22Rv1 (cell line): Measurements from ENCODE around the gene KCNIP4.
A peak's percentile ranks its signal among the peaks of the same experiment; 100 is the strongest.

Experiments used
- ZFX ChIP-seq: fragments of 450-650 bp; IDR thresholded peaks from 2 replicates; pipeline ENCODE4 v1.6.1; 2017; ENCODE audit warnings: antibody characterized with exemption, borderline replicate concordance
- TF ChIP-seq, protein P1 (sequence below): fragments of 450-650 bp; IDR thresholded peaks from 2 replicates; pipeline ENCODE4 v1.5.1; 2017; ENCODE audit warnings: mild to moderate bottlenecking

DNA sequence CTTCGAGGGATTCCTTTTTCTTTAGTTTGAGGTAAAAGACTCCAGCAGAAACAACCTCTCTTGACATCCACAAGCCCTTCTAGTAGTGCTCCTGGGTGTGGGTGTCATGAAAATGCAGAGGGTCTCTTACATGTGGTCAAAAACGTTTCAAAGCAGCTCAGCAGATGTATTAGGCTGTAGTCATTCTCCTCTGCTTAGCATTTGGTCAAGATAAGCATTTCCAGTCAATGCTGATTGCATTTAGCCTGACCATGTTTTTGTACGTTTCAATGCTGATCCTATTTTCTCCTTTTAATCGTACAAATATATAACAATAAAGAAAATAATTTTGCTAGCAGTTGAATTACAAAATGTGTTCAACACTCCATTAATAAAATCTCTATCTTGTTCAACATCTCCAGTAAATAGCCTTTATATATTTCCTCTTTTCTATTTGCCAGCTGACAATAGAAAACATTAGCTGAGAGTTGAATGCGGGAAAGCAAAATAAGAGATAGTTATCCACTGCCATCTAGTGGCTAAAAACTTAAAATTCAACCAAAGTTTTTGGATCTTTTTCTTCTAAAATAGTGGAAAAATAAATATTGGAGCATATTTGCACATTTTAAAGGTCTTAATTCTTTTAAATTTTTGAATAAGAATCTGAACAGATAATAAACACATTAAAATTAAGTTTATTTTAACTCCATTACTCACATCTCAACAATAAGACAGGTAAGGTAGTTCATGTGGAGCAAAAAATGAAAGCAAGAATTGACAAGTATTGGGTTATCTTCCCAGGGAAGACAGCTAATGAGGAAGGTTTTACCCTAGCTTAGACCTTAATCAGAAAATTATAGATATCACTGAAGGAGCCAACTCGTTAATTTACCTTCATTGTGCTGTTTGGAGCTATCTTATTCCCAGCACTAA, 1263.5 kb downstream of the KCNIP4 start:
- TF ChIP-seq, protein P1, sequence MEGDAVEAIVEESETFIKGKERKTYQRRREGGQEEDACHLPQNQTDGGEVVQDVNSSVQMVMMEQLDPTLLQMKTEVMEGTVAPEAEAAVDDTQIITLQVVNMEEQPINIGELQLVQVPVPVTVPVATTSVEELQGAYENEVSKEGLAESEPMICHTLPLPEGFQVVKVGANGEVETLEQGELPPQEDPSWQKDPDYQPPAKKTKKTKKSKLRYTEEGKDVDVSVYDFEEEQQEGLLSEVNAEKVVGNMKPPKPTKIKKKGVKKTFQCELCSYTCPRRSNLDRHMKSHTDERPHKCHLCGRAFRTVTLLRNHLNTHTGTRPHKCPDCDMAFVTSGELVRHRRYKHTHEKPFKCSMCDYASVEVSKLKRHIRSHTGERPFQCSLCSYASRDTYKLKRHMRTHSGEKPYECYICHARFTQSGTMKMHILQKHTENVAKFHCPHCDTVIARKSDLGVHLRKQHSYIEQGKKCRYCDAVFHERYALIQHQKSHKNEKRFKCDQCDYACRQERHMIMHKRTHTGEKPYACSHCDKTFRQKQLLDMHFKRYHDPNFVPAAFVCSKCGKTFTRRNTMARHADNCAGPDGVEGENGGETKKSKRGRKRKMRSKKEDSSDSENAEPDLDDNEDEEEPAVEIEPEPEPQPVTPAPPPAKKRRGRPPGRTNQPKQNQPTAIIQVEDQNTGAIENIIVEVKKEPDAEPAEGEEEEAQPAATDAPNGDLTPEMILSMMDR = peak; percentile 80
- TF ChIP-seq ZFX = no peak
